WERI-Rb-1 (cell line): ENCODE data around the gene LSM4.
"Not testable (repeated sequence)": the region's sequence is repeated elsewhere in the genome, so short reads cannot be mapped to it uniquely, and the experiment has no call there.

ENCODE experiments used
- DNase-seq: peaks from one replicate; pipeline ENCODE4 v3.0.0-alpha.2; 2020
- H3K27ac ChIP-seq: fragments of 250-450 bp; sonication (Bioruptor Pico); 2 replicates; pipeline ENCODE4 v1.5.1; 2020; ENCODE audit warnings: mild to moderate bottlenecking, moderate library complexity
- H3K27me3 ChIP-seq: fragments of 250-450 bp; sonication (Bioruptor Pico); 2 replicates; pipeline ENCODE4 v1.5.1; 2021; ENCODE audit warnings: mild to moderate bottlenecking, low read depth, moderate library complexity; ENCODE audit not compliant: insufficient read depth, severe bottlenecking
- H3K36me3 ChIP-seq: fragments of 250-450 bp; sonication (Bioruptor Pico); 2 replicates; pipeline ENCODE4 v1.5.1; 2020; ENCODE audit warnings: mild to moderate bottlenecking, moderate library complexity
- H3K4me3 ChIP-seq: 2 replicates; pipeline ENCODE4 v1.5.1; 2011; ENCODE audit warnings: low read depth, mild to moderate bottlenecking, control low read depth, low read length
- H3K9me3 ChIP-seq: fragments of 250-450 bp; sonication (Bioruptor Pico); 2 replicates; pipeline ENCODE4 v1.5.1; 2021; ENCODE audit warnings: mild to moderate bottlenecking, moderate library complexity; ENCODE audit not compliant: severe bottlenecking
- CTCF ChIP-seq: IDR thresholded peaks from 2 replicates; pipeline ENCODE4 v1.5.1; 2011; ENCODE audit warnings: low read depth, mild to moderate bottlenecking, control low read depth, inconsistent platforms, low read length

Gene LSM4

GRCh38 chr19:18322759-18323460 lies at the start of gene LSM4:
Gene LSM4, minus strand, starts transcription at chr19:18323076. Its CDS starts 56 bp downstream, at chr19:18323020.
- TF ChIP-seq CTCF = peak; percentile 64
- H3K27me3 ChIP-seq = no peaks in the 10 kb centered on the region
- no peaks in the 10 kb centered on the region for H3K9me3 ChIP-seq
- peak within 1 kb of the TSS; percentile 97 for H3K4me3 ChIP-seq
- peak within 1 kb of the TSS; percentile 94 for H3K27ac ChIP-seq
- peaks cover 13% of the 10 kb centered on the region for H3K36me3 ChIP-seq
- peak; percentile 99 for DNase-seq

GRCh38 chr19:18368504-18369222 lies 45.8 kb upstream of the LSM4 start:
- Histone ChIP-seq H3K27ac (peak overlapping the region; percentile 49), H3K27me3 (no peaks in the 10 kb centered on the region), H3K9me3 (no peaks in the 10 kb centered on the region), H3K36me3 (peaks cover 5% of the 10 kb centered on the region; the same call in 1 of the 2 replicates), H3K4me3 (no peak overlapping the region)
- no peak for TF ChIP-seq CTCF
- DNase-seq = no peak

DNA sequence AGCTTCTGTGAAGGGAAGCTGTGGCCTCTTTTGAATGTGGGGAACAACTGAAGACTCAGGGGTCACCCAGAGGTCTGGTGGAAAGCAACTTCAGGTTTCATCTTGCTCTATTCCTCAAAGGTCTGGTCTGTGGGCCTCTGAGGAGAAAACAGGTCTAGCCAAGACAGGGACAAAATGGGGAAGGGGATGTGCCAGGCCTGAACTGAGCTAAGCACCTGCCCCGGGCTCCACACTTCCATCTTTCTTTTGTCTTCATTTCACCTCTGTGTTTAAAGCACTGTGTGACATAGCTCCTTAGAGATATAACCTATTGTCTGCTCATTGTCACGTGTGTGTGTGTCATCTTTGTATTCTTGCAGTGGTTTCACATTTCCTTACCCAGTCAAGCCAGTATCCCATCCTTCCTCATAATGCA lies 43.2 kb upstream of the LSM4 start:
- H3K27ac ChIP-seq = no peak overlapping the region
- H3K36me3 ChIP-seq = peaks cover 14% of the 10 kb centered on the region
- TF ChIP-seq CTCF = no peak
- H3K4me3 ChIP-seq = no peak overlapping the region
- DNase-seq = no peak
- no peaks in the 10 kb centered on the region for H3K27me3 ChIP-seq
- no peaks in the 10 kb centered on the region for H3K9me3 ChIP-seq

GRCh38 chr19:18364826-18365528 lies 42.1 kb upstream of the LSM4 start:
- DNase-seq = no peak
- no peaks in the 10 kb centered on the region for H3K27me3 ChIP-seq
- TF ChIP-seq CTCF = no peak
- no peak overlapping the region for H3K4me3 ChIP-seq
- H3K36me3 ChIP-seq = peaks cover 14% of the 10 kb centered on the region
- H3K27ac ChIP-seq = 0 out of 2 replicates have a peak overlapping the region, but pooled peaks have one; percentile 7
- no peaks in the 10 kb centered on the region for H3K9me3 ChIP-seq

- not testable (repeated sequence) for DNase-seq, H3K9me3 ChIP-seq, H3K4me3 ChIP-seq, H3K27me3 ChIP-seq
- Histone ChIP-seq H3K27ac (peak overlapping the region; percentile 25; the same call in 1 of the 2 replicates), H3K36me3 (peaks cover 14% of the 10 kb centered on the region)
These were observed 41.5 kb upstream of the LSM4 start for GRCh38 chr19:18364277-18364825.

DNA sequence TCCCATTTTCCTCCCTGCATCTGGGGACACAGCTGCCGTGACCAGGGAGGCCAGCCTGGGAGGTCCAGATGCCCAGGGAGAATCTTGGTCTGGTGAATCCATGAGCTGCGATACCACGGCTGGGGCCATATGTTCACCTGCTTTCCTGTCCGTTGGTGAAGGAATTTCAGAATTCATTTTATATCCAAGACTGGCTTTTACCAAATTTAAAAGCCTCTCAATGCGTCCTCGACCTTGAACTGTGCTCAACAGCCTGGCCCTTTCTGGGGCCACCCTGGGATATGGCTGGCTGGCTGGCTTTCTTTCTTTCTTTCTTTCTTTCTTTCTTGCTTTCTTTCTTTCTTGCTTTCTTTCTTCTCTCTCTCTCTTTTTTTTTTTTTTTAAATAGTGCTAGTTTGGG lies 40.9 kb upstream of the LSM4 start:
- H3K27ac ChIP-seq = no peak overlapping the region
- no peaks in the 10 kb centered on the region for H3K9me3 ChIP-seq
- TF ChIP-seq CTCF = no peak

More for the DNA sequence above, 40.9 kb upstream of the LSM4 start:
- no peak for DNase-seq
- Histone ChIP-seq H3K36me3 (peaks cover 15% of the 10 kb centered on the region), H3K4me3 (no peak overlapping the region), H3K27me3 (no peaks in the 10 kb centered on the region)
